T-helper 2 cell treated with Interferon-gamma antibody and Interleukin-4, amounts not matched to agents 5 μg/mL and 100 μg/mL, for 36 hours (primary cell): ENCODE results near the gene ST3GAL3.

Experiments used
- DNase-seq: peaks from one replicate; pipeline ENCODE4 v3.0.0; 2021; ENCODE audit warnings: low spot score
- H3K27ac Mint-ChIP-seq: one replicate; pipeline ENCODE4 v1.8.0; 2021; ENCODE audit warnings: mild to moderate bottlenecking, mixed read lengths
- H3K27me3 Mint-ChIP-seq: one replicate; pipeline ENCODE4 v1.8.0; 2021; ENCODE audit warnings: low read depth, mixed read lengths
- H3K36me3 Mint-ChIP-seq: one replicate; pipeline ENCODE4 v1.8.0; 2021; ENCODE audit warnings: low read depth, mixed read lengths
- H3K4me1 Mint-ChIP-seq: one replicate; pipeline ENCODE4 v1.8.0; 2021; ENCODE audit warnings: low read depth, mixed read lengths
- H3K4me3 Mint-ChIP-seq: one replicate; pipeline ENCODE4 v1.8.0; 2022; ENCODE audit warnings: mild to moderate bottlenecking, moderate library complexity, mixed read lengths
- H3K9me3 Mint-ChIP-seq: one replicate; pipeline ENCODE4 v1.8.0; 2021; ENCODE audit warnings: mixed read lengths

The ST3GAL3 gene

DNA sequence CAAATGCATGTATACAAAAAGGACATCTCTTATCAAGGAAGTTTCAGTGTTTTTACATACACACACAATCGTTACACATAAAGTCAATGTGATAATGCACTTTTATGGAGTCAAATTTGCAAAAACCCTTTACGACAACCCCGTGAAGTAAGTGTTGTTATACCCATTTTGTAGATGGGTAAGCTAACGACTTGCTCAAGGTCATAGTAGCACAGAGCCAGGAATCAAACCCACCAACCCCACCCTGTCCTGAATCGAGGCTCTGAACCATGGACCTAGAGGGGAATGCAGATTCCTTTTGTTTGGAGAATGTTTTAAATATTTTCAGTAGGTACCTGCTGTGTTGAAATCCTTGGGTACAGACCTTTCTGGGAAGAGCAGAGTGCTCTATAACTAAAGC is 148.9 kb downstream of the ST3GAL3 start:
- Mint-ChIP-seq H3K4me1 (peaks cover 6% of the 10 kb centered on the region), H3K27ac (no peak overlapping the region), H3K36me3 (peaks cover 5% of the 10 kb centered on the region), H3K27me3 (no peaks in the 10 kb centered on the region), H3K9me3 (no peaks in the 10 kb centered on the region), H3K4me3 (no peak overlapping the region)
- no peak for DNase-seq

DNA sequence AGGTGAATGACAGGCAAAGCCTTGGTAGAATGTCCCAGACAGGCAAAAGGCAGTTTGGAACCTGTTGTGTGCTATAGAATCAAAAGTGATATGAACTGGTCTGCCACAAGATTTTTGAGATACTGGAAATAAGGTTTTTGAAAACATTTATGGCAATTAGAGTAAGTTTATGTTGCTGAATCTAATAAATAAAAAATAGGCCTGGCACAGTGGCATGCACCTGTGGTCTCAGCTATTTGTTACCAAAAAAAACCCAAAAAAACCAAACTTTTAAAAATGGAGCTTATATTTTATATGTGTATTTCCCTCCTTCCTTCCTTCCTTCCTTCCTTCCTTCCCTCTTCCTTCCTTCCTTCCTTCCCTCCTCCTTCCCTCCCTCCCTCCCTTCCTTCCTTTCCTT is 149.8 kb downstream of the ST3GAL3 start:
- H3K27ac Mint-ChIP-seq: no peak overlapping the region
- no peak for DNase-seq
- no peak overlapping the region for H3K4me3 Mint-ChIP-seq
- H3K36me3 Mint-ChIP-seq: peaks cover 6% of the 10 kb centered on the region
- no peaks in the 10 kb centered on the region for H3K9me3 Mint-ChIP-seq
- peaks cover 6% of the 10 kb centered on the region for H3K4me1 Mint-ChIP-seq
- no peaks in the 10 kb centered on the region for H3K27me3 Mint-ChIP-seq

DNA sequence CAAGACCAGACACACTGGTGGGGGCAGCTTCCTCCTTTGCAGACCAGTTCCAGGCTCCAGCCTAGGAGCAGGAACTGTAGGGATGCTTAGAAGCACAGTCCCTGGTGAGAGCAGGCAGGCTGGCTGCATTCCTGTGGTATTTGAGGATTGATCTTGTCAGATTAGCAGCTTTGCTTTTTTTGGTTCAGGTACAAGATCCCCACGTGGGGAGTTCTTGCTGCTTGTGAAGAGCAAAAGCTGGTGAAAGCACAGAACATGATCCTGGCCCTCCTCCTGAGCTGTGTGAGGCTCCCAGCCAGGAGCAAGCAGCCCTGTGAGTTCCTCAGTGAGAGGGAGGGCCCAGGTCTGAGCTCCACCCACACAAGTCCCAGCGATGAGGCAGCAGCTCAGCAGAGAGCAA is 151.0 kb downstream of the ST3GAL3 start:
- no peak for DNase-seq
- Mint-ChIP-seq H3K4me1 (peaks cover 4% of the 10 kb centered on the region), H3K27ac (no peak overlapping the region), H3K4me3 (no peak overlapping the region), H3K9me3 (no peaks in the 10 kb centered on the region), H3K36me3 (peaks cover 7% of the 10 kb centered on the region), H3K27me3 (no peaks in the 10 kb centered on the region)

DNA sequence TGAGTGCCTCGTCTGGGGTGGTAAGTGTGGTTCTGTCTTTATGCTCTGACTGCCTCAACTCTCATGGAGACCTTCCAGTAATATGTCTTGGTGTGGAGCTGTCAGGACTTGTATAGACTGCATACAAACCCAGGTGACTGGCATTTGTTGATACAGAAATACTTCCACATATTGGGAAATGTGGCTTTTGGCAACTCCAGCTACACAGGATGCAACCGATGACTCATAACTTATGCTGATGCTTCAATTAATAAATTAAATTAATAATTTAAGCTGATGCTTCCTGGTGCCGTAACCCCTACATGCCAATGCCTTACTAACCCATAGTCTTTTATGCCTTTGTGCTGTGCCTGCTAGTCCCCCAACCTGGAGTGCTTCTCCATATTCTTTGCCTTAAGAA is 154.0 kb downstream of the ST3GAL3 start:
- no peak overlapping the region for H3K4me3 Mint-ChIP-seq
- DNase-seq: no peak
- no peak overlapping the region for H3K27ac Mint-ChIP-seq
- H3K27me3 Mint-ChIP-seq: no peaks in the 10 kb centered on the region
- peaks cover 11% of the 10 kb centered on the region for H3K4me1 Mint-ChIP-seq
- H3K9me3 Mint-ChIP-seq: no peaks in the 10 kb centered on the region
- peaks cover 2% of the 10 kb centered on the region for H3K36me3 Mint-ChIP-seq

DNA sequence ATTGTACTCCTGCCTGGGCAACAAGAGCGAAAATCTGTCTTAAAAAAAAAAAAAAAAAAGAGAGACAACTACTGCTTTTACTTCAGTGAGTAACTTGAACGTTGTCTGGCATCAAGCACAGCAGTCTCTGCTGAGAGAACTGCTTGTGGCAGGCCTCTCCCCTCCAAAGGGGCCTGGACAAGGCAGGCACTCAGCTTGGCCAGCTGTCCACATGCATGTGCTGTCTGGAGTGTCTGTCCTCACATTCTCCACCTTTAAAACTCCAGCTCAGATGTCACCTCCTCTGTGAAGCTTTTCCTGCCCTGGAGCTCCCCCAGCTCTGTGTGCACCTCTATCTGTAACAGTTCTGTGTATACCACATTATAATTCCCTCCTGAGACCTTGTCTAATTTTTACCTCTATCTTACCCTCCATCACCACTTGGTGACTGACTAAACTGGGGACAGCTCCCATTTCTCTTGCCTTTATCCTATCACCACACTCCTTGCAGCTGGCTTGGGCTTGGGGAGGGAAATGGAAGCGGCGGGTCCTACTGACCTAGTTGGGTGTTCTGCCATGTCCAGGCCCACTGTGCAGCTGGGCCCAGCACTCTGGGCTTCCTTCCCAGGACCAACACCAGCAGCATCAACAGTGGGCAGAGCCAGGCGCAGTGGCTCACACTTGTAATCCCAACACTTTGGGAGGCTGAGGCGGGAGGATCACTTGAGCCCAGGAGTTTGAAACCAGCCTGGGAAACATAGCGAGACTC is 154.8 kb downstream of the ST3GAL3 start:
- peaks cover 11% of the 10 kb centered on the region for H3K4me1 Mint-ChIP-seq
- no peaks in the 10 kb centered on the region for H3K9me3 Mint-ChIP-seq
- no peaks in the 10 kb centered on the region for H3K27me3 Mint-ChIP-seq
- DNase-seq: no peak
- H3K36me3 Mint-ChIP-seq: peaks cover 2% of the 10 kb centered on the region
- H3K4me3 Mint-ChIP-seq: no peak overlapping the region
- no peak overlapping the region for H3K27ac Mint-ChIP-seq

DNA sequence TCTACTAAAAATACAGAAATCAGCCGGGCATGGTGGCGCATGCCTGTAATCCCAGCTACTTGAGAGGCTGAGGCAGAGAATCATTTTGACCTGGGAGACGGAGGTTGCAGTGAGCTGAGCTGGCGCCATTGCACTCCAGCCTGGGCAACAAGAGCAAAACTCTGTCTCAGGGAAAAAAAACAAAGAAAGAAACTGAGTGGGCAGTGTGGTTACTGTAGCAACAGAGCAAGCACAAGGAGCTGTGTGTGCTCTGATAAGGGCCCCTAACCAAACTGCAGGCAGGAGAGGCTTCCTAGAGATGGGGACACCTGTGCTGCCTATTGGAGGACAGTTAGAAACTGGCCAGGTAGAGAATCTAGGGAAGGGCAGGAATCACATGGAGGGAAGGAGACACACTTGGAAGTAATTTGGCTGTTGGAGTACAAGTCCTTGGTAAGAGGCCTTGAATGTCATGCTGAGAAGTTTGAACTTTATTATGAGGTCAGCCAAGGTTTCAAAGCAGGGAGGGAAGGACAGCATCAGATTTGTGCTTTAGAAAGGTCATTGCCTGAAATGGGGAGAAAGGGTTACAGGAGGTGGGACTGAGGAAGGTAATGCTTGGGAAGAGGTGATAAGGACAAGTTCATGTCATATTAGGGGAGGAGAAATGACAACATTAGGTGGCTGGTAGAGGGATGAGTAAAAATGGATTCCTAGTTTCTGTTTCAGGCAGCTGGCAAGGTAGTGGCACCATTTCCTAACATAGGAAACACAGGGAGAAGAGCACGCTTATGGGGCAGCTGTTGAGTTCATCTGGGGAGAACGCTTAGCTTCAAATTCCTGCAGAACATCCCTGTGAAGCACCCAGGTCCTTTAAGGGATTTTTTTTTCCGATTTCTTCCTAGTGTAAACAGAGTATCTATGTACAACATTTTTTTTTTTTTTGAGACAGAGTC is 157.0 kb downstream of the ST3GAL3 start:
- peak; percentile 11 for DNase-seq
- no peaks in the 10 kb centered on the region for H3K9me3 Mint-ChIP-seq
- H3K36me3 Mint-ChIP-seq: peaks cover 2% of the 10 kb centered on the region
- H3K4me1 Mint-ChIP-seq: peaks cover 11% of the 10 kb centered on the region
- H3K27ac Mint-ChIP-seq: no peak overlapping the region
- H3K27me3 Mint-ChIP-seq: no peaks in the 10 kb centered on the region
- no peak overlapping the region for H3K4me3 Mint-ChIP-seq

DNA sequence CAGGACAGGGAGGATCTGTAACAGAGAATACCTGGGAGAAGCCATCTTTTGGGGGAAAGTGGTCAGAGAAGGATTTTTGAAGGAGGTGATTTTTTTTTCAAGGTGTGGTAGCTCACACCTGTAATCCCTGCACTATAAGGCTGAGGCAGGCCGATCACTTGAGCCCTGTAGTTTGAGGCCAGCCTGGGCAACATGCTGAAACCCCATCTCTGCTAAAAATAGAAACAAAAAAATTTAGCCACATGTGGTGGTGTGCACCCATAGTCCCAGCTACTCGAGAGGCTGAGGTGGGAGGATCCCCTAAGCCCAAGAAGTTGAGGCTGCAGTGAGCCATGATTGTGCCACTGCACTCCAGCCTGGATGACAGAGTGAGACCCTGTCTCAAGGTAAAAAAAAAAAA is 158.9 kb downstream of the ST3GAL3 start:
- DNase-seq: no peak
- Mint-ChIP-seq H3K4me3 (no peak overlapping the region), H3K27ac (no peak overlapping the region)

DNA sequence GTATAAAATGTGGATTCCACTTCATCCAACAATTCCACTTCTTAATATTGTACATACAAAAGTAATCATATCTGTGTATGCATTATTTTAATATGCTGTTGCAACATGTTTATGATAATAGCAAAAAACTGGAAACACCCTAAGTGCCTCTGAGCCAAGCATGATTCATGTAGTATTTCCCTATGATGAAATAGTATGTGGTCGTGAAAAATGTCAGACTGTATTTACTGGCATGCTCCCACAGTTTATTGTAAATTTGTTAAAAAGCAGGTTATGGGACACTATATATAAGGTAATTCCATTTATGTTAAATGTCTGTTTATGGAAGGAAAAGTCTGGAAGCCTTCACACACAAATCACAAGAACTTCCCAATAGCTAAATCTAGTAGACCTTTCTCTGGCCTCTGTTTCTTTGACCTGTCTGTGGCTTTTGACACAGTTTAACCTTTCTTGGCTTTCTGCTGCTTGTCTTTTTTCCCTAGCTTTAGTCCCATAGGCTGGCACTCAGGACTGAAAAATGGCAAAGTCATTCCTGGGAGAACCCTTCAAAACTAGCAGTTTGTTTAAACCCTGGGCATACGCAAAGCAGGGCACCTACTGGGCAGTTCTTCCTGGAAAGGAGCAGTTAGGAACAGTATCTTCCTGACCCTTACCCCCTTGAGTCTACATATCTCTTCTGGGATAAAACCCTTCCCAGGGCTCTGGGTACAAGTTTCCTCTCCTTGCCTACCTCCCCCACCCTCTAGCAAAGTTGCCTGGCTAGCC is 160.8 kb downstream of the ST3GAL3 start:
- no peaks in the 10 kb centered on the region for H3K36me3 Mint-ChIP-seq
- no peak overlapping the region for H3K4me3 Mint-ChIP-seq
- H3K27ac Mint-ChIP-seq: no peak overlapping the region
- H3K27me3 Mint-ChIP-seq: no peaks in the 10 kb centered on the region
- H3K4me1 Mint-ChIP-seq: peaks cover 11% of the 10 kb centered on the region
- H3K9me3 Mint-ChIP-seq: no peaks in the 10 kb centered on the region
- no peak for DNase-seq

More for the DNA sequence above, 158.9 kb downstream of the ST3GAL3 start:
- Mint-ChIP-seq H3K27me3 (no peaks in the 10 kb centered on the region), H3K36me3 (peaks cover 2% of the 10 kb centered on the region), H3K4me1 (peaks cover 11% of the 10 kb centered on the region), H3K9me3 (no peaks in the 10 kb centered on the region)

DNA sequence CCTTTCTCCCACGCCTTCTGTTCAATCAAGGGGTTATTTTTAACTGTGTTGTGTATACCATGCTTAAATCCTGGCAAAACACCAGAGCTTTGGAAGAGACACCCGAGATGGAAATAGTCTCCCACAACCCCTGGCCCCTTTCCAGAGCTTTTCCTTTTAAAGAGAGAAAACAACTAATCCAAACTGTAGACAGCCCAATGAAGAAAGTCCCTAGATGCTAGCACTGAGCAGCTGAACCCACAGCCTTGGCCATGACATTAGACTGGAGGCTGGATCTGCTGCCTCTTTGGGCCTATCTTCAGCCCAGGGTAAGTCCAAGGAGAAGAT is 161.4 kb downstream of the ST3GAL3 start:
- no peak for DNase-seq
- H3K9me3 Mint-ChIP-seq: no peaks in the 10 kb centered on the region
- peaks cover 11% of the 10 kb centered on the region for H3K4me1 Mint-ChIP-seq
- no peak overlapping the region for H3K4me3 Mint-ChIP-seq
- no peaks in the 10 kb centered on the region for H3K27me3 Mint-ChIP-seq
- no peaks in the 10 kb centered on the region for H3K36me3 Mint-ChIP-seq
- no peak overlapping the region for H3K27ac Mint-ChIP-seq

DNA sequence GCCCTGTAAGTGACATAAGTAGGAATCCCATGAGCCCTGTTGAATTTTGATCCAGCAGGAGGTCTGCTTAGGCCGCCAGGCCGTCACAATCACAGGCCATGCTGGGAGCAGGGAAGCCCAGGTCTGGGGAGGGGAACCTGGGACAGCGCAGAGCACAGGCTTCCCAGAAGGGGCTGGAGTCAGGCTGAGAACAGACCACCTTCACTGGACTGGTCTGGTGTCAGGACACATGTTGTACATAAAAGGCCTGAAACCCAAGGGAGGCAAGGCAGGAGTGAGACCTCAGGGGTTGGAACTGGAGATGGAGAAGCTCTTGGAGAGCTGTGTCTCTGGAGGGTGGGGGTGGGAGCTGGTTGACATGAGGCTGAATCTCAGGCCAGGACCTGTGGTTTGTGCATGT is 163.0 kb downstream of the ST3GAL3 start:
- Mint-ChIP-seq H3K27ac (no peak overlapping the region), H3K4me1 (peaks cover 4% of the 10 kb centered on the region), H3K27me3 (no peaks in the 10 kb centered on the region), H3K4me3 (no peak overlapping the region), H3K36me3 (no peaks in the 10 kb centered on the region), H3K9me3 (no peaks in the 10 kb centered on the region)
- DNase-seq: no peak

DNA sequence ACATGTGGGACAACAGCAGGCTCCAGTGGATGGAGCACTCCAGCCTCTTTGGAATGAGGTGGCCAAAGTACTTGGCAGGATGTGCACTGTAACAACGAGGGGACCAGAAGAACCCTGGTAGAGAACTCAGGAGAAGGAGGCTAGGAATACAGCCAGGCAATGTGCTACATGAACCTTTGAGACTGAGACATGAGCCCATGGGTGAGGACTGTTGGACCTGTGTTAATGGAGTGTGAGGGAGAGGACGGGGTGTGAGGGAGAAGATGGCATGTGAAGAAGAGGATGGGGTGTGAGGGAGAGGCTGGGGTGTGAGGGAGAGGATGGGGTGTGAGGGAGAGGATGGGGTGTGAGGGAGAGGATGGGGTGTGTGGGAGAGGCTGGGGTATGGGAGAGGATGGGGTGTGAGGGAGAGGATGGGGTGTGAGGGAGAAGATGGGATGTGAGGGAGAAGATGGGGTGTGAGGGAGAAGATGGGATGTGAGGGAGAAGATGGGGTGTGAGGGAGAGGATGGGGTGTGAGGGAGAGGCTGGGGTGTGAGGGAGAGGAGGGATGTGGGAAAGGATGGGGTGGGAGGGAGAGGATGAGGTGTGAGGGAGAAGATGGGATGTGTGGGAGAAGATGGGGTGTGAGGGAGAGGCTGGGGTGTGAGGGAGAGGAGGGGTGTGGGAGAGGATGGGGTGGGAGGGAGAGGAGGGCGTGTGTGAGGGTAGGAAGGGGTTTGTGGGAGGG is 164.0 kb downstream of the ST3GAL3 start:
- Mint-ChIP-seq H3K36me3 (no peaks in the 10 kb centered on the region), H3K27me3 (no peaks in the 10 kb centered on the region), H3K9me3 (no peaks in the 10 kb centered on the region), H3K4me3 (no peak overlapping the region), H3K4me1 (no peaks in the 10 kb centered on the region), H3K27ac (no peak overlapping the region)
- no peak for DNase-seq

DNA sequence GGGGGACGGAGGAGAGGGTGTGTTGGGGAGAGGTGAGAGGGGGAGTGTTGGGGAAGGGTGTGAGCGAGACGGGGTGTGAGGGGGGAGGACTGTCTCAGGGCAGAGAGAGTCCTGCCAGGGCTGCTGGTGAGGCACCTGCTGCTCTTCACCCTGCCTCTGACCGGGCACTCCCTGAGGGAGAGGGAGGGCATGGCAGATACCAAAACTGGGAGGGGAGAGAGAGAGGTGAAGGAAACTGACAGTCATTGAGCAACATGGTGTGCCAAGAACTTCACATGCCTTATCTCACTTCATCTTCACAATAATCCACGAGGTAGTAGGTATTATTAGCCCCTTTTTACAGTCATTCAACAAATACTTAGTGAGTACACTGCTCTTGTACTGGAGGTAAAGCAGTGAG is 164.9 kb downstream of the ST3GAL3 start:
- H3K36me3 Mint-ChIP-seq: no peaks in the 10 kb centered on the region
- no peak for DNase-seq
- no peak overlapping the region for H3K4me3 Mint-ChIP-seq
- H3K4me1 Mint-ChIP-seq: no peaks in the 10 kb centered on the region
- H3K27me3 Mint-ChIP-seq: no peaks in the 10 kb centered on the region
- H3K27ac Mint-ChIP-seq: no peak overlapping the region
- H3K9me3 Mint-ChIP-seq: no peaks in the 10 kb centered on the region

DNA sequence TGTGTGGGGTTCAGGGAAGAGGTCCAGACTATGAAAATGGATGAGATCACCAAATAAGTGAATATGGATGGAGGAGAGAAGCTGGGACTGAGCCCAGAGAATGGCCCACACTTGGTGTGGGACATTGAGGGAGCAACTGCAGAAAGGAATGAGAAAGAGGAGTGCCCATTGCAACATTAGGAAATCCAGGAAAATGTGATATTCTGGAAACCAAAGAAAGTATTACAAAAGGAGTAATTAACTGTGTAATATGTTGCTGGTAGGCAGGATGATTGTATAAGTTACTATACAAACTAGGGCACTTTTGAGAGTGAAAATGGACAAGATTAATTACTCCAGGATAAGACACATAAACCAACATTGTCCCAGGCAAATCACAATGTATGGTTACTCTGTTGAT is 166.5 kb downstream of the ST3GAL3 start:
- H3K27ac Mint-ChIP-seq: no peak overlapping the region
- H3K27me3 Mint-ChIP-seq: no peaks in the 10 kb centered on the region
- H3K4me1 Mint-ChIP-seq: no peaks in the 10 kb centered on the region
- H3K4me3 Mint-ChIP-seq: no peak overlapping the region
- no peaks in the 10 kb centered on the region for H3K36me3 Mint-ChIP-seq
- DNase-seq: no peak
- H3K9me3 Mint-ChIP-seq: no peaks in the 10 kb centered on the region
